HepG2 (cell line): ENCODE data around the gene PDK1. TPM values are rescaled to one million over a fixed set of nuclear protein-coding genes. Genes with fewer than 3 reads are reported as not detected.

Source experiments
- JUNB ChIP-seq: sonication (generic); formaldehyde crosslinking; IDR thresholded peaks from 2 replicates; pipeline ENCODE4 v1.8.0; 2022; ENCODE audit warnings: missing genetic modification reagents, mild to moderate bottlenecking, borderline replicate concordance
- MTF2 ChIP-seq: sonication (generic); formaldehyde crosslinking; IDR thresholded peaks from 2 replicates; pipeline ENCODE4 v1.5.0; 2020; ENCODE audit warnings: missing genetic modification reagents, borderline replicate concordance
- NCOA1 ChIP-seq: sonication (generic); formaldehyde crosslinking; IDR thresholded peaks from 2 replicates; pipeline ENCODE4 v1.9.0; 2021; ENCODE audit warnings: missing genetic modification reagents
- NPAS2 ChIP-seq: sonication (generic); formaldehyde crosslinking; IDR thresholded peaks from 2 replicates; pipeline ENCODE4 v1.8.0; 2022; ENCODE audit warnings: mild to moderate bottlenecking, missing genetic modification reagents, borderline replicate concordance
- PRDM15 ChIP-seq: sonication (generic); formaldehyde crosslinking; IDR thresholded peaks from 2 replicates; pipeline ENCODE4 v1.4.0; 2020; ENCODE audit warnings: missing genetic modification reagents
- TMF1 ChIP-seq: sonication (generic); formaldehyde crosslinking; IDR thresholded peaks from 2 replicates; pipeline ENCODE4 v1.8.1; 2022; ENCODE audit warnings: low read depth, missing genetic modification reagents
- WIZ ChIP-seq: sonication (generic); formaldehyde crosslinking; IDR thresholded peaks from 2 replicates; pipeline ENCODE4 v1.5.1; 2020; ENCODE audit warnings: mild to moderate bottlenecking, missing genetic modification reagents
- YEATS2 ChIP-seq: sonication (generic); formaldehyde crosslinking; IDR thresholded peaks from 2 replicates; pipeline ENCODE4 v1.4.0; 2020; ENCODE audit warnings: missing genetic modification reagents, borderline replicate concordance
- ZNF256 ChIP-seq: sonication (generic); formaldehyde crosslinking; conservative IDR thresholded peaks from 2 replicates; pipeline ENCODE4 v1.4.0; 2020; ENCODE audit warnings: missing genetic modification reagents
- ZNF296 ChIP-seq: sonication (generic); formaldehyde crosslinking; conservative IDR thresholded peaks from 2 replicates; pipeline ENCODE4 v1.5.0; 2020; ENCODE audit warnings: mild to moderate bottlenecking, missing genetic modification reagents
- ZNF460 ChIP-seq: sonication (generic); formaldehyde crosslinking; IDR thresholded peaks from 2 replicates; pipeline ENCODE4 v1.5.1; 2020; ENCODE audit warnings: missing genetic modification reagents, mild to moderate bottlenecking, borderline replicate concordance
- ZNF547 ChIP-seq: sonication (generic); formaldehyde crosslinking; IDR thresholded peaks from 2 replicates; pipeline ENCODE4 v1.5.1; 2020; ENCODE audit warnings: mild to moderate bottlenecking, missing genetic modification reagents
- ZNF558 ChIP-seq: sonication (generic); formaldehyde crosslinking; IDR thresholded peaks from 2 replicates; pipeline ENCODE4 v1.9.0; 2022; ENCODE audit warnings: mild to moderate bottlenecking, missing genetic modification reagents, borderline replicate concordance
- polyA plus RNA-seq, 8 experiments: library from polyadenylated mRNA; depleted of rRNA in 3 of 8; stranded (reverse) in 7 of 8; unstranded in 1 of 8; fragments of >200 nt; fragmentation: Illumina TruSeq in 4 of 8; extraction: Trizol in 4 of 8; gene quantifications; 2 replicates each; pipeline versions ENCODE4 v1.2.1 to v1.2.3, GENCODE V29; 2011 to 2016; ENCODE audit warnings: low read depth in 4 of 8, missing spikeins in 1 of 8, mixed read lengths in 1 of 8; ENCODE audit not compliant: insufficient read depth in 1 of 8
- total RNA-seq, 5 experiments: library from RNA; depleted of rRNA; stranded (reverse); fragments of >200 nt; fragmentation: Illumina TruSeq; extraction: Trizol; gene quantifications; 2 replicates each; pipeline ENCODE4 v1.2.3, GENCODE V29; 2016; ENCODE audit warnings: low read depth in 1 of 5
- TF ChIP-seq, protein P1 (sequence below): sonication (generic); formaldehyde crosslinking; IDR thresholded peaks from 2 replicates; pipeline ENCODE4 v1.4.0; 2020; ENCODE audit warnings: mild to moderate bottlenecking, missing genetic modification reagents
- TF ChIP-seq, protein P2 (sequence below): sonication (generic); formaldehyde crosslinking; IDR thresholded peaks from 2 replicates; pipeline ENCODE4 v1.4.0; 2020; ENCODE audit warnings: mild to moderate bottlenecking, missing genetic modification reagents

Gene PDK1
- total and polyA plus RNA-seq, 2 of the 13 experiments (the other 11 are each of a cell fraction or from before 2014, with no cell fraction given), result 11.9 to 96.9 TPM

DNA sequence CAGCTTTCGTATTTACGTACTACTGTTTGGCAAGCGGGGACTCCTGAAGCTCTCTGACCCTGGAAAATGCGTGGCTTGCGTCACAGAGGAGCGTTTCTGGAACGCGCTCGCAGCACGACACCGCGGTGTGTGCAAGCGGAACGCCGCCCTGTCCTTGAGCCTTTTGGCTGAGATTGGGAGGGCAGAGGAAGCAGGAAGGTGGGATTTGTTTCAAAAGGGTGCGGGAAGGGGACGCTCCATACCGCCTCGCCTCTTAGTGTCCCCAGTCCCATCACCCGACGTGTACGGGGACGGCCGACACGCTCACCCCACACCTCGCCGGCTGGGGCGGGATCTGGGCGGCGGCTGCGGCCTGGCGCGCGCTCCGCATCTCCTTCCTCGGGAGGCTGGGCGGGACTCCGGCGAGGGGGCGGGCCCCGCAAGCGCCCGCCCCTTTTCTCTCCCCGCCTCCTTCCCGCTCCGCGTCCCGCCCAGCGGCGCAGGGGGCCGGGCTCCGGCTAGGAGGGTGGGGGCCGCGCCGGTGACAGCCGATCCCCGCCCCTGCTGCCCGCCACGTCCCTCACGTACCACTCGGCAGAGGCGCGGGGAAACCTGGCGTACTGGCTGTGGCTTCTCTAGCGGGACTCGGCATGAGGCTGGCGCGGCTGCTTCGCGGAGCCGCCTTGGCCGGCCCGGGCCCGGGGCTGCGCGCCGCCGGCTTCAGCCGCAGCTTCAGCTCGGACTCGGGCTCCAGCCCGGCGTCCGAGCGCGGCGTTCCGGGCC, at the start of gene PDK1 (continued):
- TF ChIP-seq ZNF256, result 0 out of 2 replicates have a peak, but pooled peaks have one; percentile 63
- TF ChIP-seq ZNF558 (CRISPR knock-in tag), result peak; percentile 67; the same call in 1 of the 2 replicates
- 0 out of 2 replicates have a peak, but pooled peaks have one; percentile 30 for TF ChIP-seq ZNF296
- peak; percentile 94 for TF ChIP-seq WIZ
- 0 out of 2 replicates have a peak, but pooled peaks have one; percentile 25 for TF ChIP-seq NCOA1 (CRISPR knock-in tag)
- TF ChIP-seq ZNF460, result no peak
- peak; percentile 70; the same call in 1 of the 2 replicates for TF ChIP-seq YEATS2 (CRISPR knock-in tag)
- TF ChIP-seq MTF2 (CRISPR knock-in tag), result peak; percentile 23; the same call in 1 of the 2 replicates
- TF ChIP-seq JUNB, result no peak
- TF ChIP-seq ZNF547 (CRISPR knock-in tag), result peak; percentile 55
- peak; percentile 52; the same call in 1 of the 2 replicates for TF ChIP-seq PRDM15 (CRISPR knock-in tag)
- TF ChIP-seq TMF1, result peak; percentile 98
- TF ChIP-seq, protein P1, sequence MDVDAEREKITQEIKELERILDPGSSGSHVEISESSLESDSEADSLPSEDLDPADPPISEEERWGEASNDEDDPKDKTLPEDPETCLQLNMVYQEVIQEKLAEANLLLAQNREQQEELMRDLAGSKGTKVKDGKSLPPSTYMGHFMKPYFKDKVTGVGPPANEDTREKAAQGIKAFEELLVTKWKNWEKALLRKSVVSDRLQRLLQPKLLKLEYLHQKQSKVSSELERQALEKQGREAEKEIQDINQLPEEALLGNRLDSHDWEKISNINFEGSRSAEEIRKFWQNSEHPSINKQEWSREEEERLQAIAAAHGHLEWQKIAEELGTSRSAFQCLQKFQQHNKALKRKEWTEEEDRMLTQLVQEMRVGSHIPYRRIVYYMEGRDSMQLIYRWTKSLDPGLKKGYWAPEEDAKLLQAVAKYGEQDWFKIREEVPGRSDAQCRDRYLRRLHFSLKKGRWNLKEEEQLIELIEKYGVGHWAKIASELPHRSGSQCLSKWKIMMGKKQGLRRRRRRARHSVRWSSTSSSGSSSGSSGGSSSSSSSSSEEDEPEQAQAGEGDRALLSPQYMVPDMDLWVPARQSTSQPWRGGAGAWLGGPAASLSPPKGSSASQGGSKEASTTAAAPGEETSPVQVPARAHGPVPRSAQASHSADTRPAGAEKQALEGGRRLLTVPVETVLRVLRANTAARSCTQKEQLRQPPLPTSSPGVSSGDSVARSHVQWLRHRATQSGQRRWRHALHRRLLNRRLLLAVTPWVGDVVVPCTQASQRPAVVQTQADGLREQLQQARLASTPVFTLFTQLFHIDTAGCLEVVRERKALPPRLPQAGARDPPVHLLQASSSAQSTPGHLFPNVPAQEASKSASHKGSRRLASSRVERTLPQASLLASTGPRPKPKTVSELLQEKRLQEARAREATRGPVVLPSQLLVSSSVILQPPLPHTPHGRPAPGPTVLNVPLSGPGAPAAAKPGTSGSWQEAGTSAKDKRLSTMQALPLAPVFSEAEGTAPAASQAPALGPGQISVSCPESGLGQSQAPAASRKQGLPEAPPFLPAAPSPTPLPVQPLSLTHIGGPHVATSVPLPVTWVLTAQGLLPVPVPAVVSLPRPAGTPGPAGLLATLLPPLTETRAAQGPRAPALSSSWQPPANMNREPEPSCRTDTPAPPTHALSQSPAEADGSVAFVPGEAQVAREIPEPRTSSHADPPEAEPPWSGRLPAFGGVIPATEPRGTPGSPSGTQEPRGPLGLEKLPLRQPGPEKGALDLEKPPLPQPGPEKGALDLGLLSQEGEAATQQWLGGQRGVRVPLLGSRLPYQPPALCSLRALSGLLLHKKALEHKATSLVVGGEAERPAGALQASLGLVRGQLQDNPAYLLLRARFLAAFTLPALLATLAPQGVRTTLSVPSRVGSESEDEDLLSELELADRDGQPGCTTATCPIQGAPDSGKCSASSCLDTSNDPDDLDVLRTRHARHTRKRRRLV (CRISPR knock-in tag), result peak; percentile 93
- TF ChIP-seq, protein P2, sequence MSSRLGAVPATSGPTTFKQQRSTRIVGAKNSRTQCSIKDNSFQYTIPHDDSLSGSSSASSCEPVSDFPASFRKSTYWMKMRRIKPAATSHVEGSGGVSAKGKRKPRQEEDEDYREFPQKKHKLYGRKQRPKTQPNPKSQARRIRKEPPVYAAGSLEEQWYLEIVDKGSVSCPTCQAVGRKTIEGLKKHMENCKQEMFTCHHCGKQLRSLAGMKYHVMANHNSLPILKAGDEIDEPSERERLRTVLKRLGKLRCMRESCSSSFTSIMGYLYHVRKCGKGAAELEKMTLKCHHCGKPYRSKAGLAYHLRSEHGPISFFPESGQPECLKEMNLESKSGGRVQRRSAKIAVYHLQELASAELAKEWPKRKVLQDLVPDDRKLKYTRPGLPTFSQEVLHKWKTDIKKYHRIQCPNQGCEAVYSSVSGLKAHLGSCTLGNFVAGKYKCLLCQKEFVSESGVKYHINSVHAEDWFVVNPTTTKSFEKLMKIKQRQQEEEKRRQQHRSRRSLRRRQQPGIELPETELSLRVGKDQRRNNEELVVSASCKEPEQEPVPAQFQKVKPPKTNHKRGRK (CRISPR knock-in tag), result peak; percentile 91; the same call in 1 of the 2 replicates
- TF ChIP-seq NPAS2 (CRISPR knock-in tag), result no peak
